GM13977 (cell line): ENCODE results near the gene KIF26B.

ENCODE experiments used
- DNase-seq: peaks from one replicate; pipeline ENCODE4 v3.0.0; 2012; ENCODE audit warnings: low spot score
- in situ Hi-C: fragments of 300-500 bp; cut with MboI; formaldehyde crosslinking; loops from one replicate; pipeline ENCODE4 v1.12.0; 2022; ENCODE audit warnings: low sequenced_read_pairs, low pct_unique_long_range_greater_than_20kb, mixed read lengths, inconsistent platforms; ENCODE audit not compliant: unreplicated experiment
- TF ChIP-seq, protein P1 (sequence below): IDR thresholded peaks from 2 replicates; pipeline ENCODE4 v1.5.1; 2012; ENCODE audit warnings: mild to moderate bottlenecking, control low read depth; ENCODE audit not compliant: insufficient read depth; ENCODE audit errors: extremely low read depth, missing control alignments

Gene KIF26B

DNA sequence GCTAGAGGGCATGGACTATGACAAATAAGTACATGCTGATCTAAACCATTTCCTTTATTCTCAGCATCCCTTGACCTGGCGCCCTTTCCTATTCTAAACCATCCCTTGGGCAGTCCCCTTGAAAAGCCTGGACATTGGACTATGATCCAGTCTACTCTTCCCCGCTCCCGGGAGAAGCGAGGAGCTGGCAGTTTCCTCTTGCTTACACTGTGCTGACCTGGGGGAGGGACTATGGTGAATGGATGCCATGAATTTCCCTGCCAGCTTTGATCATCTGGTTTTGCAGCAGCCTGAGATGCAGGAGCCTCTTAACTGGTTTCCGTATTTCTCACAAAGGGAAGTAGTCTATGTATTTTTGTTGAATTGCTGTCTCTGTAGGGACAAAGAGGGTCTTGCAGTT lies 121.7 kb downstream of the KIF26B start:
- in situ Hi-C loops = no loop called here
- DNase-seq = no peak
- TF ChIP-seq, protein P1, sequence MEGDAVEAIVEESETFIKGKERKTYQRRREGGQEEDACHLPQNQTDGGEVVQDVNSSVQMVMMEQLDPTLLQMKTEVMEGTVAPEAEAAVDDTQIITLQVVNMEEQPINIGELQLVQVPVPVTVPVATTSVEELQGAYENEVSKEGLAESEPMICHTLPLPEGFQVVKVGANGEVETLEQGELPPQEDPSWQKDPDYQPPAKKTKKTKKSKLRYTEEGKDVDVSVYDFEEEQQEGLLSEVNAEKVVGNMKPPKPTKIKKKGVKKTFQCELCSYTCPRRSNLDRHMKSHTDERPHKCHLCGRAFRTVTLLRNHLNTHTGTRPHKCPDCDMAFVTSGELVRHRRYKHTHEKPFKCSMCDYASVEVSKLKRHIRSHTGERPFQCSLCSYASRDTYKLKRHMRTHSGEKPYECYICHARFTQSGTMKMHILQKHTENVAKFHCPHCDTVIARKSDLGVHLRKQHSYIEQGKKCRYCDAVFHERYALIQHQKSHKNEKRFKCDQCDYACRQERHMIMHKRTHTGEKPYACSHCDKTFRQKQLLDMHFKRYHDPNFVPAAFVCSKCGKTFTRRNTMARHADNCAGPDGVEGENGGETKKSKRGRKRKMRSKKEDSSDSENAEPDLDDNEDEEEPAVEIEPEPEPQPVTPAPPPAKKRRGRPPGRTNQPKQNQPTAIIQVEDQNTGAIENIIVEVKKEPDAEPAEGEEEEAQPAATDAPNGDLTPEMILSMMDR = no peak

DNA sequence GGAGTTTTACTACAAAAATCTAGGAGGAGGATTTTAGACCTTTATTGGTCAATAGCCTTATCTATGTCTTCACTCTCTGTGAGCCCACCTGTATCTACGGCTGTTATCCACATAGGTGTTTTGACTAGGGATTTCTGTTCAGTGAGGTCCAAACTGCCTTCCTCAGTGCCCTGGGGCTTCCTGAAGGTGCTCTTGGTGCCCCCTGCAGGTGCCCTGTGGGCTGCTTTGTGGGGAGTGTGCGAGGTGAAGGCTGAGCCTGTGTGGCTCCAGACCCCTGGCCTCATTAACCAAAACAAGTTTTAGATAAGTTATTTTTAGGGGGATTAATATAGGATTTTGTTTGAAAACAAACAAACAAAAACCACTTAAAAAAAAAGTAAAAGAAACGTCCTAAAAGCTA lies 122.5 kb downstream of the KIF26B start:
- no peak for DNase-seq
- TF ChIP-seq, protein P1 = peak; percentile 17
- in situ Hi-C loops = no loop called here

DNA sequence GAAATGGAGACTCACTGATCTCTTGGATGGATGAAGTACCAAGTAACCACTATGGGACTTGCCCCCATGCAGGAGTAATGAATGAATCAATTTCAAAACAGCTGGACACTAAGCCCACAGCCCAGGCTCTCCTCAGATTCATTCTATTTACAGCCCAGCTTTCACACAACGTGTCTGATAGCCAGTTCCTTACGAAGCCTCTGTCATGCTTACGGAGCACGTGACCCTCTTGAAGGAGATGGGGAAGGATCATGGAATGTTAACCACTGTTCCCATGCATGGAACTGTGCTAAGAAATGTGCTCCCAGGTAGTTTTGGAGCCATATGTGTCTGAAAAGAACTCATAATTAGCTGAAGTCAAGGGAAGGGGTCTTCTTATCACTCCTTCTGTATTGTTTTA lies 124.1 kb downstream of the KIF26B start:
- in situ Hi-C loops = no loop called here
- TF ChIP-seq, protein P1 = no peak
- no peak for DNase-seq

DNA sequence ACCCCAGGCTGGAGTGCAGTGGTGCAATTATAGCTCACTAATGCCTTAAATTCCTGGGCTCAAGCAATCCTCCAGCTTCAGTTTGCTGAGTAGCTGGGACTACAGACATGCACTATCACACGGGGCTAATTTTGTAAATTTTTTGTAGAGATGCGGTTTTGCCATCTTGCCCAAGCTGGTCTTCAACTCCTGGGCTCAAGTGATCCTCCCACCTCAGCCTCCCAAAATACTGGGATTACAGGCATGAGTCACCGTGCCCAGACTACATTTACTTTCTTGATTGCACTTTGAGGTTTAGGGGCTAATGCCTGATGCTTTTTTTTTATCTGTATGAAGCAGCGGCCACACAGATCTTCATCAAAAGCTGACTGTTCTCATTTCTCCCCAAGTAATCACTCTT lies 124.6 kb downstream of the KIF26B start:
- in situ Hi-C loops = no loop called here
- TF ChIP-seq, protein P1 = no peak
- DNase-seq = no peak

DNA sequence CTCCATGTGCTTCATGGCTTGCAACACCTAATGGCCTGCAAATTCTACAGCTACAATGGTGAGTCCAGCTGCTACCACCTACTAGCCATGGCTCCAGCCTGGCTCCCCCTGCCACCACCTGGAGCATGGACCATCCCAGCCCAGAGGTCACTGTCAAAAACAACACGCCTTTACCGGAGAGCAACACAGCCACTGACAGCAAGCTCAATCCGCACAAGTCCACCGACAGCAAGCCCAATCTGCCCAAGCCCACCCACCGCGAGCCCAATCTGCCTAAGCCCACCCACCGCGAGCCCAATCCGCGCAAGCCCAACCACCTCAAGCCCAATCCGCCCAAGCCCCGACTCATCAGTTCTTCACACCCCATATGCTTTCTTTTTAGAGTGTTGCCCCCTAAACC lies 128.2 kb downstream of the KIF26B start:
- TF ChIP-seq, protein P1 = no peak
- in situ Hi-C loops = no loop called here
- no peak for DNase-seq

DNA sequence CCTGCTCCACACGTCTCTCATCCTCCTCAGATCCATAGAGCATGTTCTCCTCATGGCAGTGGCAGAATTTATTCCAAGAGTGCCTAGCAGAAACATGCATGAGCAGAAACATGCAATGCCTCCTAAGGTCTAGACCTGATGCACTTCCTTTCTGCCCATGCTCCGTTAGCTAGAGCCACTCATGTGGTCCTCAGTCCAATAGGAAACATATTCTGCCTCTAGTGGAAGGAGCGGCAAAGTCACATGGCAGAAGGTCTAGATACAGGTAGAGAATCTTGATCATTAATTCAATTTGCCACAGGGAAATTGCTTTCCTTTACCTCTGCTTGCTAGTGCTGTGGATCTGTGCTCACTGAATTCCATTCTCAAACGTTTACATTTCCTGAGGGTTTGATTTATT lies 130.4 kb downstream of the KIF26B start:
- TF ChIP-seq, protein P1 = no peak
- DNase-seq = no peak
- in situ Hi-C loops = no loop called here

DNA sequence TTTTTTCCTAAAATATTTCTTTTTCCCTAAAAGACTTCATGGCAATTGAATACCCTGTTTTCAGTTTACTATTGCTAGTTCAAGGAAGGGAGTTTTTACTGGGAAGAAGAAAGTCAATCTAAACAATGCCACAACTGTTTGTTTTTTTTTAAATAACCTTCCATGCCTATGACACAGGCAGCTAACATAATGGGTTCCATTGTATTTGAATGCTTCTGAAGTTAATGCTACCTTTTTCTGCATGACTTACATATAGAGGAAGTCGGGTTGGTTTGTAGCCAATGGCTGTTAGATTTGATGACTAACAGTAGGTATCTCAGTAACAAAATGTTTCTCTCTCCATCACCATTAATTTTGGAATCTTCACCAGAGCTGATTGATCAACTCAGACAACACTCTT lies 134.0 kb downstream of the KIF26B start:
- TF ChIP-seq, protein P1 = no peak
- in situ Hi-C loops = no loop called here
- DNase-seq = no peak
